NCI-H2107 (cell line): ENCODE measurements around the gene UBE2I.

Experiments used
- DNase-seq: peaks from one replicate; lab custom pipeline; 2025; lab: John Stamatoyannopoulos, UW

The UBE2I gene

DNA sequence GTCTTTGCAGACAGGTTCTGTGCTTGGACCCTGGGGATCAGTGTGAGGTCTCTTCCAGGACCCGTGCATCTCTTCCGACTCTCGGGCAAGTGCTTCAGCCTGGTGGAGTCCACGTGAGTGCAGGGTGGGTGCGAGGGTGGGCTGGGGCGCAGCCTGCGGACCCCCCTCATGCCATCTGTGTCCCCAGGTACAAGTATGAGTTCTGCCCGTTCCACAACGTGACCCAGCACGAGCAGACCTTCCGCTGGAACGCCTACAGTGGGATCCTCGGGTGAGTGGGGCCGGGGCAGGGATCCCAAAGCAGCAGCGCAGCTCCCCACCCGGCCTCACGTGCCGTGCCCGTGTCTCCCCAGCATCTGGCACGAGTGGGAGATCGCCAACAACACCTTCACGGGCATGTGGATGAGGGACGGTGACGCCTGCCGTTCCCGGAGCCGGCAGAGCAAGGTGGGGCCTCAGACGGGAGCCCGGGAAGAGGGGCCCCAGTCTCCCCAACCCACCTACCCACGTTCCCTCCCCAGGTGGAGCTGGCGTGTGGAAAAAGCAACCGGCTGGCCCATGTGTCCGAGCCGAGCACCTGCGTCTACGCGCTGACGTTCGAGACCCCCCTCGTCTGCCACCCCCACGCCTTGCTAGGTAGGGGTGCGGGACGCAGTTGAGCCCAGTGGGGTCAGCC is 52.4 kb downstream of the UBE2I start:
- DNase-seq = no peak

GRCh38 chr16:1362807-1363206 is 53.4 kb downstream of the UBE2I start:
- no peak for DNase-seq

- peak; percentile 61 for DNase-seq
Observed at GRCh38 chr16:1363501-1364041, 54.1 kb downstream of the UBE2I start.

GRCh38 chr16:1364510-1364909 is 55.1 kb downstream of the UBE2I start:
- no peak for DNase-seq

DNA sequence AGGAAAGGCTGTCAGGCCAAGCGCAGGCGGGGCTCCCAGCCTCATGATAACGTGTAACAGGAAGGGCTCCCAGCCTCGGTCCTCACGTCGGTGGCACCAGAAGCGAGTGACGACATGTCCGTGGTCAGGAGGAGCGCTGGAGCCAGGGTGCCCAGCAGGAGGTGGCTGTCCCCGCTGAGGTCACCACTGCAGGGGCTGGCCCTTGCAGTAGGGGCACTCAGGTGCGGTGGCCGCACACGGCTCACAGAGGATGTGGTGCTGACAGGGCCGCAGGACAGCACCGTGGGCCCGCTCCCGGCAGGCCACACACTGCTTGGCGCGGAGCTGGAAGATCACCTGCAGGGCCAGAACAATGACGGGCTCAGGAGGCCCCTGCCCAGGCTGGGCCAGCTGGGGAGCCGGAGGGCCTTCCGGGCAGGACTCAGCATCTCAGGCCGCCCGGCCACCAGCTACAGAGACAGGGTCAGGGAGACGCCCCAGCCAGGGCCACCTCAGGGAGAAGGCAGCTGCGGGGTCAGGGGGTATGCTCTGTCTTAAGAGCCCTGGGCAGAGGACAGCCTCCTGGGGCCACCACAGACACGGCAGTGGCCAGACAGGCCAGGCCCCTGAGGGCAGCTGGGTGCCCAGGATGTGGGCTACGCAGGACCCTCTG is 56.8 kb downstream of the UBE2I start:
- no peak for DNase-seq

GRCh38 chr16:1366712-1367299 is 57.4 kb downstream of the UBE2I start:
- DNase-seq = no peak

DNA sequence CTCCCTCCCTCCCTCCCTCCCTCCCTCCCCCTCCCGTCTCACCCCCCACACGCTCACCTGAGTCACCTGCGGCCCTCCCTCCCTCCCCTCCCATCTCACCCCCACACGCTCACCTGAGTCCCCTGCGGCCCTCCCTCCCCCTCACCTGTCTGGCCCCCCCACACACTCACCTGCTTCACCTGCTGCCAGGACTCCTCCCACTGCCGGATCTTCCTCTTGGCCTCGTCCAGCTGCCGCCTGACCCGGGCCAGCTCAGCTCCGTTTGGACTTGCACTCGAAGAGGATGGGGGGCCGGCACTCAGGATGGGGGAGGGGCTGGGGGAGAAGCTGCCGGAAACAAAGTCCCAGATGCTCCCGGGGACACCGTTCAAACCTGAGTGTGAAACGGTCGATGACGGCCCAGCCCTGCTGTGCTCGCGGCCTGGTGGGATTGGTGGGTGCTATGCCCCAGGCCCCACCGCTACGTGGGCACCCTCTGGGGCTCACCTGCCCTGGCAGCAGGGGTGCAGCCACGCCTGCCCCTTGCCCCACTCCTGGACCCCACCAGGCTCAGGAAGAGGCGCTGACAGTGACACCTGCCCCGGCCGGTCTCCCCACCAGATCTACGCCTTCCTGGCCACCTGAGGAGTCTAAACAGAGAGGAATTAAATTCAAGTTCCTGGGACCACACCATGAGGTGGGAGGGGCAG is 58.2 kb downstream of the UBE2I start:
- DNase-seq = no peak

- no peak for DNase-seq
Observed at GRCh38 chr16:1371054-1371978, 61.9 kb downstream of the UBE2I start.

GRCh38 chr16:1372292-1372950 is 63.0 kb downstream of the UBE2I start:
- DNase-seq = no peak

DNA sequence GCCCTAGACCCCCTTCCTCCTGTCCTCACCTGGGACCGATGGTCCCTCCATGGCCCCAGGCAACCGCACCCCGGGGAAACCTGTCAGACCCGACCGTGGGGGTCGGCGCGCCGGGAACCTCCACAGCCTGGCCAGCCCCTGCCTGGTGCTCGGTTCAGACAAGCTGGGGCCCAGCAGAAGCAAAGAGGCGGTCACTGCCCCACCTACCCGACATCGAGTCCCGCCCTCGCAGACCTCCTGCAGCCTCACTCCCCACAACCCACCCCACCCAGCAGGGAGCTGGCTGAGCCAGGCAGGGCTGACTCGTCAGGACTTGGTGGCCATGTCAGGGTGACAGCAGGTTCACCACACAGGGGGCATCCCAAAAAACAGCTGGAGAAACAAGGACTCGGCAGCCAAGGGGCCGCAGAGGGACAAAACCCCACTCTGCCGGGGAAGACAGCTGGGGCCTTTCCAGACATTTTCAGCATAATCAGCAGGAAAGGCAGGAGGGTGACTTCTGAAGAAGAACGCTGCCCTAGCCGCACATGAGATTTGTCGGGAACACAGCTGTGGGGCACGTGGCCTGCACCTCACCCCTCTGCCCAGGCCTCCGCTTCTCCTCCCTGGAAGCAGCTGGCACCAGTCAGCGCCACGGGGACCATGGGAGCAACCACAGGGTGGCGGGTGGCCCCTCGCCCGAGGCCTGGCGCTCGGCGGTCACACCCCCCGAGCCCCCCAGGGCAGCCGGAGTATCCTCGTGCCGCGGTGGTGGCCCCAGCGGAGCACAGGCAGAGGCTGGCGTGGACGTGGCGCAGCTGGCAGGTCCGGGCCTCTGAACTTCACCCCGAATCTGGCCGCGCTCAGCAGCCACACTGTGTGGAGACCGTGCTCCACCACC is 65.2 kb downstream of the UBE2I start:
- DNase-seq = no peak

DNA sequence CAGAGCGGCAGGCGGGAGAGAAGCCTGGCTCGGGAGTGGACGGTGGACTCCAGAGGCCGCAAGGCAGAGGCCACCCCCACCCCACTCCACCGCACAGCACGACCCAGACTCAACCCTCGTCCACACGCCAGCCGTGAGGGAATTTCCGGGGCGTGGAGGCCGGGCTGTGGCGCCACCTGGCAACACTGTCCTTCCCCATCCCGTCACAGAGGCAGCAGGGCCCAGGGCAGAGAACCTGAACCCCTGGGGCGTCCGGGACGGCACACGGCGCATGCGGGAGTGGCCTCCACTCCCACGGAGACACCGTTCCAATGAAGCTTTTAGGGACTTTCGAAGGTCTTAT is 65.8 kb downstream of the UBE2I start:
- no peak for DNase-seq

DNA sequence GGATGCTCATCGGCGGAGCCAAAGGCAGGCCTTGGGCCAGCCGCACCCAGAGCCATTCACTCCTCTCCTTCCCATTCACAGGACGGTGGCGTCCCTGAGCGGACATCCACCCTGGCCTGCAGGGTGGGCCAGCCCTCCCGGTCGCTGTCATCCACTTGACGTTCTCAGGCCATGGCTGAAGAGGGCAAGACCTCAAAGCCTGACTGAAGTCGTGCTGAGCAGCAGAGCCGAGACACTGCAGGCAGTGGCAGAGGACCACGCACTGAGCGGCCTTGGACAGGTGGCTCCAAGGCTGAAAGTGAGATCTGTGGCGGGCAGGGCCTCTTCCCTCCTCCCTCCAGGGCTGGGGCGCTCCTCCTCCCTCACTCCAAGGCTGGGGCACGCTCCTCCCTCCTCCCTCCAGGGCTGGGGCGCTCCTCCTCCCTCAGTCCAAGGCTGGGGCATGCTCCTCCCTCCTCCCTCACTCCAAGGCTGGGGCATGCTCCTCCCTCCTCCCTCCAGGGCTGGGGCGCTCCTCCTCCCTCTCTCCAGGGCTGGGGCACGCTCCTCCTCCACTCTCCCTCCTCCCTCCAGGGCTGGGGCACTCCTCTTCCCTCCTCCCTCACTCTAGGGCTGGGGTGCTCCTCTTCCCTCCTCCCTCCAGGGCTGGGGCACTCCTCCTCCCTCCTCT is 66.4 kb downstream of the UBE2I start:
- no peak for DNase-seq
